Upper lobe of right lung (tissue), 1 donor: ENCODE data around the gene RRAS. TPM values are rescaled to one million over a fixed set of nuclear protein-coding genes. Genes with fewer than 3 reads are reported as not detected.

Experiments used
- ATAC-seq: fragments of 200-7000 bp; cut with Tn5 transposase; one replicate; pipeline ENCODE4 v1.9.1; 2020; ENCODE audit warnings: mild to moderate bottlenecking, moderate library complexity
- DNase-seq: peaks from one replicate; pipeline ENCODE4 v3.0.0-alpha.2; 2020
- H3K27ac ChIP-seq: fragments of 200-600 bp; one replicate; pipeline ENCODE4 v1.8.0; 2022
- H3K27me3 ChIP-seq: fragments of 200-600 bp; one replicate; pipeline ENCODE4 v1.8.0; 2022; ENCODE audit warnings: mild to moderate bottlenecking
- H3K36me3 ChIP-seq: fragments of 200-600 bp; one replicate; pipeline ENCODE4 v1.8.0; 2022
- H3K4me1 ChIP-seq: fragments of 200-600 bp; one replicate; pipeline ENCODE4 v1.8.0; 2022
- H3K4me3 ChIP-seq: fragments of 200-600 bp; one replicate; pipeline ENCODE4 v1.8.0; 2022; ENCODE audit warnings: mild to moderate bottlenecking
- H3K9me3 ChIP-seq: fragments of 200-600 bp; one replicate; pipeline ENCODE4 v1.8.0; 2022
- CTCF ChIP-seq: fragments of 200-600 bp; IDR thresholded peaks from one replicate; pipeline ENCODE4 v1.8.0; 2022; ENCODE audit warnings: antibody characterized with exemption
- intact Hi-C: fragments of 100-400 bp; cut with DNase I; formaldehyde crosslinking; loops from one replicate; pipeline ENCODE4 v1.11.0; 2022
- total RNA-seq: library from RNA; stranded (reverse); fragmentation: NEBNext Ultra II Directional; extraction: Animal tissue kit (Norgen Biotek cat#: 25700); gene quantifications from one replicate; pipeline ENCODE4 v1.2.1, GENCODE V29; 2021
- donor health status: DM: no; HTN: yes; CAD: no; lungs with severe emphysema.

RRAS gene
- total RNA-seq, 1 donor from 2014 or later, result 138 TPM

GRCh38 chr19:49592486-49593232, 47.3 kb downstream of the RRAS start:
- no peak for TF ChIP-seq CTCF
- peaks cover 35% of the 10 kb centered on the region for H3K36me3 ChIP-seq
- H3K27me3 ChIP-seq, result no peaks in the 10 kb centered on the region
- H3K4me3 ChIP-seq, result peak overlapping the region; percentile 85
- intact Hi-C loops, result no loop called here
- H3K27ac ChIP-seq, result peak overlapping the region; percentile 55
- H3K9me3 ChIP-seq, result no peaks in the 10 kb centered on the region
- DNase-seq (no peak), ATAC-seq (no peak)
- H3K4me1 ChIP-seq, result peaks cover 6% of the 10 kb centered on the region

- ATAC-seq, result no peak
- intact Hi-C loops, result no loop called here
- peaks cover 27% of the 10 kb centered on the region for H3K36me3 ChIP-seq
- H3K27ac ChIP-seq, result peak overlapping the region; percentile 90
- H3K4me1 ChIP-seq, result peaks cover 6% of the 10 kb centered on the region
- TF ChIP-seq CTCF, result no peak
- peak overlapping the region; percentile 85 for H3K4me3 ChIP-seq
- peak; percentile 79 for DNase-seq
- H3K27me3 ChIP-seq, result no peaks in the 10 kb centered on the region
- no peaks in the 10 kb centered on the region for H3K9me3 ChIP-seq
These were observed 48.0 kb downstream of the RRAS start for GRCh38 chr19:49591731-49592485.

GRCh38 chr19:49590971-49591730, 48.8 kb downstream of the RRAS start, which contains the start of gene PRR12:
TSS of gene PRR12 (plus strand) at chr19:49591182. CDS start at chr19:49591655, 473 bp downstream.
- ATAC-seq (peak; percentile 54), DNase-seq (peak; percentile 84)
- Histone ChIP-seq H3K36me3 (peaks cover 23% of the 10 kb centered on the region), H3K27me3 (no peaks in the 10 kb centered on the region), H3K4me3 (peak within 1 kb of the TSS; percentile 85), H3K27ac (peak within 1 kb of the TSS; percentile 90), H3K4me1 (peaks cover 6% of the 10 kb centered on the region), H3K9me3 (no peaks in the 10 kb centered on the region)
- intact Hi-C loops, result no loop called here
- TF ChIP-seq CTCF, result no peak

GRCh38 chr19:49590071-49590970, 49.6 kb downstream of the RRAS start:
- ATAC-seq (peak; percentile 91), DNase-seq (peak; percentile 98)
- intact Hi-C loops, result no loop called here
- Histone ChIP-seq H3K4me3 (peak overlapping the region; percentile 85), H3K27me3 (no peaks in the 10 kb centered on the region), H3K4me1 (peaks cover 6% of the 10 kb centered on the region), H3K9me3 (no peaks in the 10 kb centered on the region), H3K27ac (peak overlapping the region; percentile 90), H3K36me3 (peaks cover 14% of the 10 kb centered on the region)
- TF ChIP-seq CTCF, result no peak

GRCh38 chr19:49589502-49589905, 50.4 kb downstream of the RRAS start:
- Histone ChIP-seq H3K4me1 (peaks cover 6% of the 10 kb centered on the region), H3K9me3 (no peaks in the 10 kb centered on the region), H3K4me3 (peak overlapping the region; percentile 85), H3K27me3 (no peaks in the 10 kb centered on the region), H3K27ac (peak overlapping the region; percentile 24), H3K36me3 (peaks cover 6% of the 10 kb centered on the region)
- DNase-seq, result no peak
- TF ChIP-seq CTCF, result no peak
- intact Hi-C loops, result no loop called here
- ATAC-seq, result no peak
